Measurements from ENCODE around the gene FAM156A.
"Not testable (repeated sequence)": the region's sequence is repeated elsewhere in the genome, so short reads cannot be mapped to it uniquely, and the experiment has no call there.

GRCh38 chrX:52907900-52908299 lies 50.4 kb downstream of the FAM156A start:
- not testable (repeated sequence) for TF ChIP-seq CTCF (IDR thresholded peaks at IDR 0.05 in 4 of 5, conservative IDR thresholded peaks at IDR 0.05 in 1 of 5); POLR2A (IDR thresholded peaks at IDR 0.05)

Measured in gastrocnemius medialis (tissue), 4 donors.